ENCODE measurements around the gene SH3PXD2A. TPM values are rescaled to one million over a fixed set of nuclear protein-coding genes. Genes with fewer than 3 reads are reported as not detected.

SH3PXD2A gene
- total RNA-seq, 2 donors from 2014 or later, result 62.6 to 93.6 TPM

DNA sequence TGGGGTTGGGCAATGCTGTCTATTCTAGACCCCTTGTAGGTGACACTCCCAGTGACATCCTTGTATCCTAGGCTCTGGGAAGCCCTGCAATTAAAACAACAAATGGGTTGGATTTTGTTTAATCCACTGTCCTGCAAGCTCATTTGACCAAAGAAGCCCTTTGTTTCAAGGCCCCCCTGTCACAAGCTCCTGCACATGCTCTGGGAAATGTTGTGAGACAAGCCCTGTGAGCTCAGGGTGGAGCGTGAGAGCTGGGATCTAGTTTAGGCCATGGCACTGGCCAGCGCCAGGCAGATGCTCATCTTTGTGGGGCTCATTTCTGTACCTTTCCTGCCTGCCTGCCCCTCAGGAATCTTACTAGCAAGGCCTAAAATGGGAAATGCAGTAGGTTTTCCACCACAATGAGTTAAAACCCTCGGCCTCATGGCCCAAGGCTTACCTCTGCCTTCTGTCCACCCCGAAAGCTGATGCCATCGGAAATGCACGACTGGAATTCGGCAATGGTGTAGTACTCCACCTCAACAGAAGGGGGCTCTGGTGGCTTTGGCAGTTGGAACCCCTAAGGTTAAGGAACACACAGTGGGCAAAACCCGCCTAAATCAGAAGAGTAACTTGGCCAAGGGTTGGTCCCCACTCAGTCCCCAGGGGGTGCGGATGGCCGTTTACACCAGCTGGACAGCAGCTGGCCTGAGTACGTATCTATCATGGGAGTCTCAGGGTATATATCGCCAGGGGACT, 249.8 kb downstream of the SH3PXD2A start:
- no peak for DNase-seq (ENCODE audit: low spot score)
- intact Hi-C loops (cut with DNase I), result no loop called here

DNA sequence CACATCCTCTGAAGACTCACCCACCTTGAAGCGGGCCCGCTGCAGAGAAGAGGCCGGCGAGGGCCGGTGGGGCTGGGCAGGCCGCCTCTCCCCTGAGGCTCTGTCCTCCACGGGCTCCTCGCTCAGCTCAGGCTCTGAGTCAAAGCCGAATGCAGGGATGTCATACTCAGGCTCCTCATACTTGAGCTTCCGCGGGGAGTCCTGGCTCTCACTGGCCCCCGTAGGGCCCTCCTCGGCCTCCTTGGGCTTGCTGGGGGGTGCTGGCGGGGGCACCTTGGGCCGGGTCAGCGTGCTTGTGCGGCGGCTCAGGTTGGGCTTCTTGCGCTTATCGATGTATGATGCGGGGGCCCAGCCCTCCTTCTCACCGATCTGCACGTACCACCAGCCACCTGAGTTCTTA, 252.0 kb downstream of the SH3PXD2A start:
- intact Hi-C loops (cut with DNase I), result loop anchor here (5.0 kb wide), 1 partner anchor 84 kb away; no protein-coding TSS in a partner anchor
- no peak for DNase-seq (ENCODE audit: low spot score)

DNA sequence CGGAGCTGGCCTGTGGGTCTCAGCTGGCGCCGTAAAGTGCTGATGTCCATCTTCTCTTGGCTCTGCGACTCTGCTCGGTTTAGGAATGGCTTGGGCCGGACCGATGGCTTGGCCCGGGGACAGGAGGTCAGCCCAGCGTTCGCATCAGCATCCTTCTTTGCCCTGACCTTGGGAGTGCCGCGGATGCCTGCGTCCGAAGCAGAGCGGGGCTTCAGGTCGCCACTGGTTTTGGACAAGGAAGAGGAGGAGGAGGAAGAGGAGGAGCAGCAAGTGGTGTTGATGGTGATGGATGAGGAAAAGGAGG, 252.6 kb downstream of the SH3PXD2A start:
- intact Hi-C loops (cut with DNase I), result loop anchor here (5.0 kb wide), 1 partner anchor 84 kb away; no protein-coding TSS in a partner anchor

GRCh38 chr10:103602028-103602851, 253.1 kb downstream of the SH3PXD2A start:
- intact Hi-C loops (cut with DNase I), result loop anchor here (5.0 kb wide), 1 partner anchor 85 kb away; no protein-coding TSS in a partner anchor
- DNase-seq (ENCODE audit: low spot score), result no peak

More for the DNA sequence above, 252.6 kb downstream of the SH3PXD2A start:
- no peak for DNase-seq (ENCODE audit: low spot score)

DNA sequence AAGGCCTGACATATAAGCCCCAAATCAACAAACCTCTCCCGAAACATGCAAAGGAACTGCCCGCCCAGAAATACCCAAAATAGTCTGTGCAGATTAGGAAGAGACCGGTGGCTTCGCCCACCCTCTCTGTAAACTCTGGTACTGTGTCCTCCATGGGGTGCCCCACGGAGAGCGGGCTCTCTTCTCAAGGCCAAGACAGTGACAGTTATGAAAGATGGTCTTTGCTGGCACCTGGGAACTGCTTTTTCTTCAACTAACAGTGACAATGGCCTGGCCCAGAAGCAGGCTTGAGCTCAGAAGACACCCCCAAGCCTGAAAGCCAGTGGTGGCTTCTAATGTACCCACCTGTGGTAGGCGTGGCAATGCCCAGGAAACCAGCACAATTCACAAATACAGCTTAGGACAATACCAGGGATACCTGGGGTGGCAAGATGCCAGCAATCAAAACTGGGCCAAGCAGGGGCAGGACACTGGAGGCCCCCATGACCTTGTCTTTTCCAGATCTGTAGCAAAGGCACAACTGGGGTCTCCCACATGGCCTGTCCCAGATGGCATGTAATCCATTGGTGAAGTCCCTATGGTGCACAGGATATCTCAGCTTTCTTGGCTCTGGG, 254.3 kb downstream of the SH3PXD2A start:
- intact Hi-C loops (cut with DNase I), result loop anchor here (5.0 kb wide), 1 partner anchor 86 kb away; no protein-coding TSS in a partner anchor
- DNase-seq (ENCODE audit: low spot score), result no peak

DNA sequence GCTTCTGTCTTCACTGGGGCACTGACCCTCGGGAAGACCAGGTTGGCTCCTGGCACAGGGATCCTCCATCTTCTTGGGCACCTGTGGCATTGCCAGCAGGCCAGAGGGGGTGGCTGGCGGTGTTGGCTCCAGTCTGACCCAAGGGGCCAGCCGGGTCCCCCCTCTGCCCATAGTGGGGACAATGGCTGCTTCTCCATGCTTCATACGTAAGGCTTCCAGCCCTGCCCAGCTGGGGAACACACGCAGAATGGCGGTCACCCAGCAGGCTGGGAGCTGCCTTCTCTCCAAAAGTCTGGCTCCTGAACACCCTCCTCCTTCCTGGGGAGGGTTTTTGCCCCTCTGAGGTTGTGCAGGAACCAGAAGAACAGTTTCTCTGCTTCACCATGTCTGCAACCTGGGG, 255.1 kb downstream of the SH3PXD2A start:
- no peak for DNase-seq (ENCODE audit: low spot score)

DNA sequence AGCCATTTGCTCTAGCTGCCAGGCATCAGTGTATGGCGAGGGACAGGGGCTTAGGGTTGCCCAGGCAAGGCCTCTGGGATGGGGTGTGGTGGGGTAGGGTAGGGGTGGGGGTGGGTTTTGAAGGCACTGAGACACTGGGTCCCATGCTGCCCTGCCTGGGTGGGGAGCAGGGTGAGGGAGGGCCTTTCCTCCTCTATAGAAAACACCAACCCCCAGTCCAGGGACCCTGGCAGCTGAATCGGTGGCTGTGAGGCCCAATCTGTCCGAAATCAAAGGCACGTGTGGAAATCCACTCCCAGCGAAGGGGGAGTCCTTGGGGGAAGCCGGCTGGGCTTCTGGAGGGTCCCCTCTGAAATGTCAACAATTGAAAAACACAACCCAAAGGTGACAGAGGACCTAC, 255.5 kb downstream of the SH3PXD2A start:
- no peak for DNase-seq (ENCODE audit: low spot score)
- intact Hi-C loops (cut with DNase I), result loop anchor here (5.0 to 10.0 kb wide), 2 partner anchors 87 to 255 kb away; partner anchors contain the start of gene SH3PXD2A (in 1 of the 2)

More for the DNA sequence above, 255.1 kb downstream of the SH3PXD2A start:
- intact Hi-C loops (cut with DNase I), result loop anchor here (5.0 kb wide), 1 partner anchor 87 kb away; no protein-coding TSS in a partner anchor

- DNase-seq (ENCODE audit: low spot score), result no peak
These were observed 256.2 kb downstream of the SH3PXD2A start for GRCh38 chr10:103599211-103599610.

GRCh38 chr10:103598654-103599115, 256.7 kb downstream of the SH3PXD2A start:
- DNase-seq (ENCODE audit: low spot score), result no peak
- intact Hi-C loops (cut with DNase I), result loop anchor here in 1 of 2 donors (10.0 kb wide), 1 partner anchor 256 kb away; the partner anchor contains the start of gene SH3PXD2A

More at GRCh38 chr10:103599211-103599610, 256.2 kb downstream of the SH3PXD2A start:
- intact Hi-C loops (cut with DNase I), result loop anchor here in 1 of 2 donors (10.0 kb wide), 1 partner anchor 256 kb away; the partner anchor contains the start of gene SH3PXD2A

GRCh38 chr10:103597003-103597402, 258.4 kb downstream of the SH3PXD2A start:
- no peak for DNase-seq (ENCODE audit: low spot score)
- intact Hi-C loops (cut with DNase I), result loop anchor here in 1 of 2 donors (10.0 kb wide), 1 partner anchor 258 kb away; the partner anchor contains the start of gene SH3PXD2A

GRCh38 chr10:103595933-103596726, 259.2 kb downstream of the SH3PXD2A start:
- intact Hi-C loops (cut with DNase I), result loop anchor here in 1 of 2 donors (10.0 kb wide), 1 partner anchor 259 kb away; the partner anchor contains the start of gene SH3PXD2A
- no peak for DNase-seq (ENCODE audit: low spot score)

- intact Hi-C loops (cut with DNase I), result loop anchor here in 1 of 2 donors (10.0 kb wide), 1 partner anchor 262 kb away; the partner anchor contains the start of gene SH3PXD2A
- DNase-seq (ENCODE audit: low spot score), result no peak
These were observed 262.3 kb downstream of the SH3PXD2A start for GRCh38 chr10:103593022-103593570.

DNA sequence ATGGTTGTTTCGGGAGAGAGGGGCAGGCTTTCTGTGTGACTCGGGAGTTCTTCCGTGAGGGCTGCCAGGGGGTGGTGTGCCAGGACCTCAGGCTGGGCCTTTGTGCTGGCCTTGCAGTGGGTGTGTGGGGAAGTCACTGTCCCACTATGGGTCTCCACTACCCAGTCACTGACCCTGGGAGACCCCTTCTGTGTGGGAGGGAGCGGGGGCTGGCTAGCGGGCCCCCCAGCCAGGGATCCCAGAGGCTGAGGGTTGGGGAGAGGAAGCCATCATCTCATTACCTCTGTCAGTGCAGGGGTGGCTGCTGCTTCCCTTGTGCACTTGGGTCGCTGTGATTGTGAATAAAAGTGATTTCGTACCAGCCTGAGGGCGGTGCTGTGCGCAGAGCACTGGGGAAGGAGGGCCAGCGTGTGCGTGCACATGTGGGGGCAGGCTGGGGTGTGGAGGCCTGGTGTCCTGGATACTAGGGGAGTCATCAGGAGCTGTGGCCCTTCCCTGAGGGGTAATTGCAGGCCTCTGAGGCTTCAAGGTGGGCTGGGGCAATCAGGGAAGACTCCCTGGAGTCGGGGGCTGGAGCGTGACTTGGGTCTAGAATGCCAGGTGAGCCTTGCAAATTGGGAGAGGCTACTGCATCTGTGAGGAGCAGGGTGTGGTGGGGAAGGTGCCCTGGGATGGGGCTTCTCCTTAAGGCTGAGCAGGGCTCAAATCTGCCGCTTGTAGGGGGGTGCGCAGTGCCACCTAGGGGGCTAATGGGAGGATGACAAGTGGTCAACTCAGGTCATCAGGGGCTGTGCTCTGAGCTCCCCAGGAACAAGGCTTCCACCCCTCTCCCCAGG, 263.0 kb downstream of the SH3PXD2A start:
- no peak for DNase-seq (ENCODE audit: low spot score)
- intact Hi-C loops (cut with DNase I), result loop anchor here in 1 of 2 donors (10.0 kb wide), 1 partner anchor 262 kb away; the partner anchor contains the start of gene SH3PXD2A

DNA sequence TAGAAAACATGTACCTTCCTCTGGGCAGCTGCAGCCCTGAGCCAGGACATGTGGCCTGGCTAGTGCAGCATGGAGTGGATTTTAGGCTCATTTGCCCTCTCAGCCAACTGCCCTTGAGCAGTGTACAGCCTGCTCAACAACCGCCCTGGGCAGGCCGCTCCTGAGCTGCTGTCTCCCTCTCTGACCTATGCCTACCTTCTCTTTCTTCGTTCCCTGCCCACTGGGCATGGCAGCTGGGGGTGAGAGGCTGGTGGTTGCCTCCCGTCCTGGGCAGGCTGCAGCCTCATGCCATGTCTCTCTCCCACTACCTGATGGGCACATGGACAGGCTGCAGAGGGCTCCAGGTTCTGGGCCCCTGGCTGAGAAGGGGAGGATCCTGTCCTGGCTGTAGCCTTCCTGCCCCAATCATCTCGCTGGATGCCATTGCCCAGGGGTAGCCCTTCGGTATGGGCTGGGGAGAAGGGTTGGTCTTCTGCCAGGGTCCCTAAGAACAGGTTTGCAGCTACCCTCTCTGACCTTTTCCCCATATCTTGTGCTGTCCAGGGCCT, 264.6 kb downstream of the SH3PXD2A start:
- intact Hi-C loops (cut with DNase I), result loop anchor here in 1 of 2 donors (10.0 kb wide), 1 partner anchor 264 kb away; the partner anchor contains the start of gene SH3PXD2A
- DNase-seq (ENCODE audit: low spot score), result peak; percentile 71

- no peak for DNase-seq (ENCODE audit: low spot score)
- intact Hi-C loops (cut with DNase I), result loop anchor here in 1 of 2 donors (10.0 kb wide), 1 partner anchor 265 kb away; the partner anchor contains the start of gene SH3PXD2A
These were observed 265.3 kb downstream of the SH3PXD2A start for GRCh38 chr10:103590060-103590459.

DNA sequence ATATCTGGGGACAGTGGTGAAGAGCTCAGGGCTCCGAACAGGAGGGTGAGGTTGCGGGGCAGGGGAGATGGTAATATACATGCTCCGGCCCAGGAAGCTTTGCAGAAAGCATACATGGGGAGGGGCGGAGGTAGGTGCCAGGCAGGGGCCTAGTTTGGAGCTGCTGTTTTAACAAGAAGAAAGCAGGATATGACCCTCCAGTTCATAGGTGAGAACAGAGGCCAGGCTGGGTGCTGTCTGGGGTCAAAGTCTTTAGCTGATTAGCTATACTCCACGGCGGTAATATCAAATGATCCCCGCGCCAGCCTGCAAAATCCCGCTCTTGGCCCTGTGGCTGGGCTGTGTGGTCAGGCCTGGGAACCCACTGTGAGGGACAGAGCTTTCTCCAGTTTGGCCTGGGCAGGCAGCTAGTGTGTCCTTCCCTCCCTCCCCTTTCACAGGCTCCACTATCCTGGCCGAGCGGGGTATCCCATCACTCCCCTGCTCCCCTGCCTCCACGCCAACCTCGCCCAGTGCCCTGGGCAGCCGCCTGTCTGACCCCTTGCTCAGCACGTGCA, 266.2 kb downstream of the SH3PXD2A start:
- DNase-seq (ENCODE audit: low spot score), result no peak
- intact Hi-C loops (cut with DNase I), result no loop called here
